Myocyte (in vitro differentiated cells): Measurements from ENCODE around the gene ZNF358. TPM values are rescaled to one million over a fixed set of nuclear protein-coding genes. Genes with fewer than 3 reads are reported as not detected.

Source experiments
- DNase-seq: peaks from one replicate; pipeline ENCODE4 v3.0.0-alpha.2; 2012; ENCODE audit warnings: low read depth
- total RNA-seq: library from RNA; depleted of rRNA; stranded (reverse); fragments of >200 nt; gene quantifications from 2 replicates; pipeline ENCODE4 v1.2.3, GENCODE V29; 2014

The ZNF358 gene
- total RNA-seq, 1 donor from 2014 or later, result 70.8 TPM

DNA sequence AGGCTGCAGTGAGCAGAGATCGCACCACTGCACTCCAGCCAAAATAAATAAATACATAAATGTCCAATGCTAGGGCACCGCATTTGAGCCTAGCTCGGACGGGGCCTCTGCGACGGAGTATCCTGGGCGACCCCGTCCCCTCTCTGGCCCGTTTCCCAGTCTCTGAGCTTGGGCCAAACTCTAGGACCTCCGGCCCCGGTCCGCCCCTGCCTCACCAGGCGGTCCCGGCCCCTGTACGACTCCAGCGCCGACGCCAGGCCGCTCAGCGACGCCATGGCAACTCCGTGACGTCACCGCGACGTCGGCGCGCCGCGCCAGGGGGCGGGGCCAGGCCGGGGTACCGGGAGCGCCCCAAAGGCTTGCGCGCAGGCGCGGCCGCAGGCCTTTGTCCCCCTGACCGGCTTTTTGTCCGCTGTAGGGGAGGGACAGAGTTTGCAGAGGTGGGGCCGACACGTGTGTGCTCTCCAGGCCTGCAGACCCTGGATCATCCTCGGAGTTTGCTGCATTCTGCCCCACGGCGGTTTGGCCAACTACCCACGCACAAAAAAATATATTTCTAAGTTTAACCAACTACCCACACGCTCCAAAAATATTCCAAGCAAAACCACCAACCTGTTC lies 27.1 kb upstream of the ZNF358 start, which contains the start of gene PEX11G:
TSS of gene PEX11G (minus strand) at position 300 of the 618 bp plus-strand sequence. CDS start at position 275, 25 bp downstream.
- peak; percentile 89 for DNase-seq

GRCh38 chr19:7489609-7490044 lies 26.3 kb upstream of the ZNF358 start:
- DNase-seq, result no peak

GRCh38 chr19:7492142-7492541 lies 23.8 kb upstream of the ZNF358 start:
- DNase-seq, result no peak

DNA sequence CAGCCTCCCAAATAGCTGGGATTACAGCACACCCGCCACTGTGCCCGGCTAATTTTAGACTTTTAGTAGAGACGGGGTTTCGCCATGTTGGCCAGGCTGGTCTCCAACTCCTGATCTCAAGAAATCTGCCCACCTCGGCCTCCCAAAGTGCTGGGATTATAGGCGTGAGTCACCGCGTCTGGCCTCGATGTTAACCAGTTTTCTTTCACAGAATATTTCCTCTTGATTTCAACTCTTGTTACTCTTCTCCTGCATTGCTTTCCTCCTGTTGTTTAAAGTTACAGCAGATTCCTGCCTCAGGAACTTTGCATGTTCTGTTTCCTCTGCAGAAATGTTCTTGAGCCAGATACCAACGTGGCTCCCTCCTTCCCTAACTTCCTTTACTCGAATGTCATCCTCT lies 23.3 kb upstream of the ZNF358 start:
- DNase-seq, result no peak

DNA sequence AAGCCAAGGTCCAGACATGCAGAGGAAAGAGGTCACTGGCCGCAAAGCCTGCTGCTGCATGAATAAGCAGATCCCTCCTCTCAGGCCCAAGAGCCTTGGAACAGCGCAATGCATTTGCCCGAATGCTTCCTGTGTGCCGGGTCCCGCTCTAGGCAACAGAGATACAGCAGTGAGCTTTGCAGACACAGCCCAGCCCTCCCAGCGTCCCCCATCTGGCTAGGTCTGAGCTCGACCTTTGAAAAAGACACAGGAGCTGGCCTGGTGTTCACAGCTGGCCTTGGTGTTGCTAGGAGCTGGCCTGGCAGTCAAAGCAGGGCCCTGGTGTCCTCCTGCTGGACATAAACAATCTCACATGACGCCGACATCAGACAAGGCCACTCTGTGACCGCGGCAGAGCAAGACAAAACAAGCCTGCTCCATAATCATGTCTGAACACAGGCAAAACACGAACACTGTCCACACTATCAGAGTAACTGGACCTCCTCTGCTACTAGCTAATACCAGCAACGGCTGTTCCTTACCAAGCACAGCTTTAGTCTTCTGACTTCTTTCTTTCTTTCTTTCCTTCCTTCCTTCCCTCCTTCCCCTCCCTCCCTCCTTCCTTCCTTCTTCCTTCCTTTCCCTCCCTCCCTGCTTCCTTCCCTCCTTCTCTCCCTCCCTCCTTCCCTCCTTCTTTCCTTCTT lies 21.3 kb upstream of the ZNF358 start:
- DNase-seq, result peak; percentile 40

GRCh38 chr19:7497292-7497691 lies 18.6 kb upstream of the ZNF358 start:
- no peak for DNase-seq

GRCh38 chr19:7500811-7501450 lies 15.0 kb upstream of the ZNF358 start:
- no peak for DNase-seq

DNA sequence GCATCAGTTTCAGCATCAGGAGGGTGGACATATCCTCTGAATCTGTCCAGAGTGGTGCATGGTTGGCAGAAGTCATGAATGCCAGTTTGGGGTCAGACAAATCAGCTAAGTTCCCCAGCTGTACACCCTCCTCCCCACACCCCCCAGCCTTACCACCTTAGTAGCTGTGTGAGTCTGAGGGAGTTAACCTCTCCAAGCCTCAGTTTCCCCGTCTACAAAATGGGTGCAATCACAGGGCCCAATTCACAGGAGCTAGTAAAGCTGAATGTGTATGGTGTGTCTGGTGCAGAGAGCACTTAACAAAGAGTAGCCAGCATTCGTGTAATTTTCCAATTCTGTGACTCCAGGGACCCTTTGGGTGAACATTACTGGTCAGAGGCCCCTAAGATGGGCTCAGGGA lies 13.4 kb upstream of the ZNF358 start:
- no peak for DNase-seq

DNA sequence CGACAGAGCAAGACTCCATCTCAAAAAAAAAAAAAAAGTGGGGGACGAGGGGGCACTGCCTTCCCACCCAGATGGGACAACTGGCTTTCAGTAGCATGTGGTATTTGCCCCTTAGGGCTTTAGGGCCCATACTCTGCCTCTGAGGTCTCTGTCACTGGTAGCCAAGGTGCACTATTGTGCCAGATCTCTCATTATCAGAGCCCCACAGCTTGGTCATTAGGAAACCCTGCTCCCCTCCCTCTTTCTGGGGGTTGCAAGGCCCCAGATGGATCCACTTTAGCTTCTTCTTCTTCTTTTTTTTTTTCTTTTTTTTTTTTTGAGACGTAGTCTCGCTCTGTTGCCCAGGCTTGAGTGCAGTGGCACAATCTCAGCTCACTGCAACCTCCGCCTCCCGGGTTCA lies 11.2 kb upstream of the ZNF358 start:
- no peak for DNase-seq

DNA sequence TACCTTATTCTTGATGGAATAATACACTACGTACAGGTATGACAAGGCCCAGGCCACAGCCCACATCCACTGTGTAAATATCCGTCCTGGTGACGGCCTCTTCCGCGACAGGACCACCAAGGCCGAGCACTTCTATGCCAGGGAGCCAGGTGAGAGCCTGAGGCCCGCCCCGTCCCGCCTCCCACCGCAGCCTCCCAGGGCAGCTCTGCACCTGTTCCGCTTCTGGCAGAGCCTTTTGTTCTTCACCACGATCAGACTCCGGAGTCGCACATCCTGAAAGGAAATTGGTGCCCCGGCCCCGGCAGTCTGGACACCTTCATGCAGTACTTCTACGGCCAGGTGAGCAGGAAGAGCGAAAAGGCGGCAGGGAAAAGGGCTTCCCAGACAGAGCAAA lies 10.6 kb upstream of the ZNF358 start:
- DNase-seq, result no peak

GRCh38 chr19:7505682-7506384 lies 10.1 kb upstream of the ZNF358 start:
- no peak for DNase-seq

DNA sequence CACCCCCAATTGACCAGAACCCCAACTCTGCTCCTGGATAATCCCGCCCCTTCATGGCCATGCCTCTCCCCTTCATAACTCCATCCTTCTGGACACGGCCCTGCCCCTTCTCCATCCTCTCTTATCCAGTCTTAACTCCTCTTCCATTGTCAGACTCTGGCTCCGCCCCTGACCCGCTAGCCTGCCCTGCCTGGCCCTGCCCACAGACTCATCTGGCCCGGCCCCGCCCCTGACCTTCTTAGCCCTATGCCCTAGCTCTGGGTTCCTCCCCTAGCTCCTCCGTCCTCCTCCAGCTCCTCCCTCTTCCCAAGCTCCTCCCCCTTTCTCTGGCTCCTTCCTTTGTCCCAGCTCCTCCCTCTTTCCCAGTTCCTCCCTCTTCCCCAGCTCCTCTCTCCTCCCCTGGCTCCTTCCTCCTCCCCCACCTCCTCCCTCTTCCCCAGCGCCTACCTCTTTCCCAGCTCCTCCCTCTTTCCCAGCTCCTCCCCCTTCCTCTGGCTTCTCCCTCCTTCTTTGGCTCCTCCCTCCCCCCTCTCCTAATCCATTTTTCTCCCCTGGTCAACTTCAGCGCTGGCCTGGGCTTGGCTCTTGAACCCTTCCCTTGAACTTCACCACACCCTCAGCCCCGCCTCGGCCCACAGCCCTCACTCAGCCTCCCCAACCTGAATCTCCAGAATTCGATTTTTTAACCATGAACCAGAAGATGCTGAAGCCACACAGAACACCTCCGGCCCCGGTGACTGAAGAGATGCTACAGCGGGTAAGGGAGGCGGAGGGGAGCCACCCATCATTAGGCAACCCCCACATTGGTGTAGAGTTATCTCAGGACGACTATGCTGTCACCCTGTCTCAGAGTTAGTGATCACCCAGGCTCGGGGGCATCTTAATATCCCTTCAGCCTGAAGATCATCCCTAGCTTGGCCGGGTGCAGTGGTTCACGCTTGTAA lies 9.2 kb upstream of the ZNF358 start:
- DNase-seq, result peak; percentile 39

DNA sequence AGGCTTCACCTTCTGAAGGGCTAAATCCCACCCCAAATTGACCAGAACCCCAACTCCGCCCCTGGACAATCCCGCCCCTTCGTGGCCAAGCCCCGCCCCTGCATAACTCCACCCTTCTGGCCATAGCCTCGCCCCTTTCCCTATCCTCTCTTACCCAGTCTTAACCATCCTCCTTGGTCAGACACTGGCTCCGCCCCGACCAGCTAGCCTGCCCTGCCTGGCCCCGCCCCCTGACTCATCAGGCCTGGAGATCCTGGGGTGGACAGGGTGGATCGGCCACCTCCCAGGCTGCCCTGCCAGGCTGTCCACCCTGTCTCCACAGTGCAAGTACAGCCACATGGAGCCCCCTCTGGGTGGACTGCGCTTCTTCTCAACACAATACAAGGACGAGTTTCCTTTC lies 8.0 kb upstream of the ZNF358 start:
- peak; percentile 73 for DNase-seq

DNA sequence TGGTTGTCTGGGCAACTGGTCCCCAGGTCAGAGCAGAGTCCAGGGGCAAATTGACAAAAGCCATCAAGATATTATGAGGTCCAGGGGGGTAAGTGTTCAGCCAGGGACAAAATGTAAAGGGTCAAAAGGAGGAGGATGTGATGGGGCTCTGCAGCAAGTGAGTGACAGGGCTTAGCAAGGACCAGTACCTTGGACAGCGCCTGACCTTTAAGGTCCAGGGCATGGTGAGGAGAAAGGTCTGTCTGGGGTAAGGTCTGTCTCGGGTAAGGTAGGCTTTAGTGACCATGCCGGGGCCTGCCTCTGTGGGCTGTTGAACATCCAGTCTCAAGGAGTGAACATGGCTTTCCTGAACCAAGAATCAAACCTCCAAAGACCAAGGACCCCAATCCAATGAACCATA lies 6.3 kb upstream of the ZNF358 start:
- no peak for DNase-seq

DNA sequence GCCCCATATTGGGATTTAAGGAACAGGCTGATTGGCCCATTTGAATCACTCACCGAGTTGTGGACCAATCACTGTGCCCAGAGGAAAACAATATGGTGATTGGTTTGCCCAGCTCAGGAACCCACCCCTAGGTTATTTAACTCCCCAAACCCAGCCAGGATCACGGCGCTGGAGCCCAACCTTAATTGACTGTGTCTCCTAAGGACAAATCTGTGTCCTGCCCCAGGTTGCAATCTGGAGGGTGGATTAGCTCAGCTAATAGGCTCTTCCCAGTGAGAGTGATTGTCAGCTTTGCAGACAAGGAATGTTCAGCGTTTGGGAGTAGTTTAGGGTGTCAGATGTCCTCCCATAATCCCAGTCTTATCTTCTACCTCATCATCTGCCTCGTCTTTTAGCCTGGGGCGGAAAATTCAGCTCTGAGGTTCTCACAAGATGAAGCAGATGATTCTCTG lies 3.5 kb upstream of the ZNF358 start:
- DNase-seq, result no peak

DNA sequence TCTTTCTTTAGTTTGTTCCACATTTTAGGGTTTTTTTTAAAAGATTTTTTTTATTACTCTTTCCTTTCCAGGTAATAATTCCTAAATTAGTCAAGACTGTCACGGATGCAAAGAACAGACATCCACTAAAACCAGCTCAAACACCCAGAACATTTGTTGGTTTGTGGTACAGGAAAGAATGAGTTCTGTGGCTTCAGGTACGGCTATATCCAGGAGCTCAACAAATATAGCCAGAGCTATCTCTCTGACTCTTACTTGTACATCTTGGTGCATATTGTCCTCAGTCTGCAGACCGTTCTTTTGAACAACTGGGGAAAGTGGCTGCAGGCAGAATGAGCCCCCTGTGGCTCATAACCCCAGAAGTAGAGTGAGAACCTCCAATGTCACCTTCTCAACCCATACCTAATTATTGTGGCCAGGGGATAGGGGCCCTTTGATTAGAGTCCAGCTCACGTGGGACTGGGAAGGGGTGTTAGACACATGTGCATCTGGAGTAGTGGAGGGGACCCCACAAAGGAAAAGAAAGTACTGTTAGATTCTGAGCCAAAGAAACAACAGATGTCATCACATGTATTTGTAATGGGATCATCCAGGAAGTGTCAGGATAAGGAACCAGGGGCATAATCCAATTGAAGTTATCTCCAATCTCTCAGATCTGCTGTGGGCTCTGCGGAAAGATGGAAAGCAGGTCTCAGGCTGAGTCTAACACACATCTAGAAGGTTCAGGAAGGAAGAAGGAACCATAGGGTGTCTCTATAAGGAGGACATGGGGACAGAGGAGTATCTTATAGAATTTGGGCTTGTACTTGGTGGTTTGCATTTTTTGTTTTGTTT lies 1.9 kb upstream of the ZNF358 start:
- DNase-seq, result no peak

DNA sequence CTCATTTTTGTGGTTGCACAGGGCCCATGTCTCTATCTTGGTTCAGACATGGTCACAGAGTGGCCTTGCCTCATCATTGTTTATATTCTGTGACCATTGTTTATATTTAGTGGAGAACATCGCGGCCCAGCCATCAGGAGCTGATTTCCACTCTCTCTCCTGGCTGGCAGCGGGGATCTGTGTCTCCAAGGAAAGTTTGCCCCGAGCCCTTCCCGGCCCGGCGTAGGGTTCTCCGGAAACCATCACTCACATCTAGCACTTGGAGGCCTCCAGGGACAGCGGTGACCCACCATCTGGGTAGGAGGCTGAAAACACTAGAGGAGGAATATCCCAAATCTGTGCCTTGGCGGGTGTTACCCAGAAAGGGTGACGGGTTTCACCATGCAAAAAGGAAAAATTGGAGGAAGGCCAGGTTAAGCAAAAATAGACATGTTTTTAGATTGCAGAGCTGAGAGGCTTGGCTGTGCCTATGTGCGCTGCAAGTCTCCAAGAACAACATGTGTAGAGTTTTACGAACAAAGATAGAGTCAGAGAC lies 726 bp upstream of the ZNF358 start:
- DNase-seq, result no peak

GRCh38 chr19:7516333-7516732 lies 430 bp downstream of the ZNF358 start:
- DNase-seq, result no peak

DNA sequence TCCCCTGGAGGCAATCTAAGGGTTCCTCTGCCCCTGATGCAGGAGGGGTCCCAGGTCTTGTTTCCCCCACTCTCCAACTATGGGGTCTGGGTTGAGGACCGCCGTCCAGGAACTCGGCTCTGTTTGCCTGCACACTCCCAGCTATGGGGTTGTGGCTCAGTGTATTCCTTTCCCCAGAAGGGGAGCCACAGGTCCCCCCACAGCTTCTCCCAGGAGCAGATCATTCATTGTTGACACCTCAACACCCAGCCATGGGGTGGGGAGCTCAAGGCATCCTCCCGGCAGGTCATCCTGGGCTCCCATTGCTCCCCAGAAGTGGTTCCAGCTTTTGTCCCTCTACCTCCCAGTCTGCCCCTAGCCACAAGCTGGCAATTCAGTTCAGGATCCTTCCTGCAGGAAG lies 975 bp downstream of the ZNF358 start:
- DNase-seq, result no peak
